ENCODE results near the gene CPT1B.

GRCh38 chr22:50620593-50621355, 42.5 kb upstream of the CPT1B start:
- TF ChIP-seq CTCF (IDR thresholded peaks at IDR 0.05 in 4 of 5, conservative IDR thresholded peaks at IDR 0.05 in 1 of 5) (peak in 4 of 5 experiments; percentile 24 to 80 (median 76)), POLR2A (IDR thresholded peaks at IDR 0.05) (no peak)
